GM21786 (cell line): ENCODE results near the gene SPRED3.

Experiments used
- ATAC-seq: cut with Tn5 transposase; IDR thresholded peaks from one replicate; pipeline ENCODE4 v1.9.1; 2021; ENCODE audit not compliant: unreplicated experiment

SPRED3 gene

DNA sequence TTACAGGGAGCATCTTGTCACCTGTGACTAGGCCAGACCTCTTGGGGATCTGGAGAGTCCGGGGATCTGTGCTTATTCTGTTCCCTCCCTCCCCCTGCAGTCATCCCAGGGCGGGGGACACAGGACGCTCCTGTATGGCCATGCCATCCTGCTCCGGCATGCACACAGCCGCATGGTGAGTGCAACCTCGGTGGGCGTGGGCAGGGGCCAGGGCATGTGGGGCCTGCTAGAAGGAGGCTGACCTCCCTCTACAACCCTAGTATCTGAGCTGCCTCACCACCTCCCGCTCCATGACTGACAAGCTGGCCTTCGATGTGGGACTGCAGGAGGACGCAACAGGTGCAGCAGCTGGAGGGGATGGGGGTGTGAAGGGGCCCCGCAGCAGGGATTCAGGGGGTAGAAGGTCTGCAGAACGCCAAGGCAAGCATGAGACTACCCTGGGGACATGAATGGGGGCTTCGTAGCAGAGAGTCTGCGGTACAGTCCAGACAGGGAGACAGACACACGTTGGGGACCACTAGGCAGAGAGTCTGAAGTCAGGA is 55.0 kb downstream of the SPRED3 start:
- ATAC-seq: no peak

GRCh38 chr19:38444026-38444425 is 55.5 kb downstream of the SPRED3 start:
- ATAC-seq: no peak

- no peak for ATAC-seq
These were observed 56.9 kb downstream of the SPRED3 start for GRCh38 chr19:38445362-38445761.

GRCh38 chr19:38448225-38448624 is 59.7 kb downstream of the SPRED3 start:
- ATAC-seq: no peak
